Neural cell (in vitro differentiated cells): ENCODE results near the gene SUMF1. TPM values are rescaled to one million over a fixed set of nuclear protein-coding genes. Genes with fewer than 3 reads are reported as not detected.

Source experiments
- H2AFZ ChIP-seq: fragments of 200-600, 300-800 bp; sonication (generic), shearing (Covaris generic); 2 replicates; pipeline ENCODE4 v1.6.0; 2014; ENCODE audit warnings: low read depth, mild to moderate bottlenecking, antibody characterized with exemption, low read length, moderate library complexity
- H3F3A ChIP-seq: fragments of 200-600 bp; shearing (Covaris generic); 2 replicates; pipeline ENCODE4 v1.6.1; 2016; ENCODE audit warnings: mild to moderate bottlenecking, moderate library complexity, mixed read lengths, antibody characterized with exemption, low read length; ENCODE audit not compliant: insufficient read depth, poor library complexity, severe bottlenecking
- H3K27ac ChIP-seq: fragments of 200-600, 300-800 bp; sonication (generic), shearing (Covaris generic); 2 replicates; pipeline ENCODE4 v1.5.1; 2014; ENCODE audit warnings: mild to moderate bottlenecking, low read length, moderate library complexity
- H3K27me3 ChIP-seq: fragments of 300-800, 200-600 bp; sonication (generic), shearing (Covaris generic); 2 replicates; pipeline ENCODE4 v1.6.0; 2014; ENCODE audit warnings: mild to moderate bottlenecking, low read depth, low read length, moderate library complexity; ENCODE audit not compliant: insufficient read depth
- H3K36me3 ChIP-seq: fragments of 300-800, 200-600 bp; sonication (generic), shearing (Covaris generic); 2 replicates; pipeline ENCODE4 v1.5.1; 2014; ENCODE audit warnings: mild to moderate bottlenecking, antibody characterized with exemption, low read length, moderate library complexity; ENCODE audit not compliant: insufficient read depth
- H3K4me2 ChIP-seq: fragments of 300-800, 200-600 bp; sonication (generic), shearing (Covaris generic); 2 replicates; pipeline ENCODE4 v1.6.0; 2014; ENCODE audit warnings: mild to moderate bottlenecking, low read length
- H3K4me3 ChIP-seq: fragments of 300-800, 200-600 bp; sonication (generic), shearing (Covaris generic); 2 replicates; pipeline ENCODE4 v1.5.1; 2014; ENCODE audit warnings: mild to moderate bottlenecking, low read length, moderate library complexity
- H3K79me2 ChIP-seq: fragments of 200-600 bp; shearing (Covaris generic); replicated peaks from 2 replicates; pipeline ENCODE4 v1.6.0; 2014; ENCODE audit warnings: mild to moderate bottlenecking, low read length, moderate library complexity; ENCODE audit not compliant: insufficient read depth
- H3K9ac ChIP-seq: fragments of 300-800, 200-600 bp; sonication (generic), shearing (Covaris generic); 2 replicates; pipeline ENCODE4 v1.6.1; 2016; ENCODE audit warnings: mild to moderate bottlenecking, low read length, mixed read lengths
- H3K9me2 ChIP-seq: fragments of 200-600 bp; shearing (Covaris generic); 2 replicates; pipeline ENCODE4 v1.6.1; 2016; ENCODE audit warnings: mild to moderate bottlenecking, low read length, mixed read lengths; ENCODE audit not compliant: insufficient read depth
- H3K9me3 ChIP-seq: fragments of 200-600, 300-800 bp; sonication (generic), shearing (Covaris generic); 2 replicates; pipeline ENCODE4 v1.6.1; 2016; ENCODE audit warnings: mild to moderate bottlenecking, mixed run types, low read length, moderate library complexity, mixed read lengths
- H4K20me1 ChIP-seq: fragments of 200-600 bp; shearing (Covaris generic); 2 replicates; pipeline ENCODE4 v1.6.1; 2016; ENCODE audit warnings: mild to moderate bottlenecking, mixed run types; ENCODE audit not compliant: insufficient read depth
- EP300 ChIP-seq: fragments of 450-650 bp; conservative IDR thresholded peaks from 2 replicates; pipeline ENCODE4 v1.6.1; 2014; ENCODE audit warnings: antibody characterized with exemption, mild to moderate bottlenecking, moderate library complexity; ENCODE audit not compliant: poor library complexity, severe bottlenecking
- EZH2 ChIP-seq: fragments of 200-600, 300-800 bp; shearing (Covaris generic), sonication (generic); IDR thresholded peaks from 2 replicates; pipeline ENCODE4 v1.6.1; 2014; ENCODE audit warnings: antibody characterized with exemption, low read length, borderline replicate concordance, mild to moderate bottlenecking; ENCODE audit not compliant: insufficient read depth, poor library complexity, severe bottlenecking
- MXI1 ChIP-seq: fragments of 450-650 bp; conservative IDR thresholded peaks from 2 replicates; pipeline ENCODE4 v1.6.1; 2014; ENCODE audit warnings: antibody characterized with exemption, mild to moderate bottlenecking; ENCODE audit not compliant: poor library complexity, severe bottlenecking
- POLR2AphosphoS5 ChIP-seq: IDR thresholded peaks from 2 replicates; pipeline ENCODE4 v1.6.1; 2012
- RAD21 ChIP-seq: fragments of 450-650 bp; conservative IDR thresholded peaks from 2 replicates; pipeline ENCODE4 v1.6.1; 2014; ENCODE audit warnings: antibody characterized with exemption, mild to moderate bottlenecking, moderate library complexity
- REST ChIP-seq: IDR thresholded peaks from 2 replicates; pipeline ENCODE4 v1.6.1; 2012; ENCODE audit warnings: borderline replicate concordance
- SMC3 ChIP-seq: fragments of 450-650 bp; conservative IDR thresholded peaks from 2 replicates; pipeline ENCODE4 v1.6.1; 2014; ENCODE audit warnings: antibody characterized with exemption, mild to moderate bottlenecking, moderate library complexity; ENCODE audit not compliant: poor library complexity
- TAF1 ChIP-seq: IDR thresholded peaks from 2 replicates; pipeline ENCODE4 v1.6.1; 2012; ENCODE audit warnings: low read depth
- polyA plus RNA-seq: library from polyadenylated mRNA; depleted of rRNA; stranded (reverse); fragments of >200 nt; gene quantifications from 2 replicates; pipeline ENCODE4 v1.2.3, GENCODE V29; 2014
- TF ChIP-seq, protein P1 (sequence below): fragments of 450-650 bp; IDR thresholded peaks from 2 replicates; pipeline ENCODE4 v1.5.1; 2014; ENCODE audit warnings: antibody characterized with exemption, mild to moderate bottlenecking, moderate library complexity; ENCODE audit not compliant: poor library complexity, severe bottlenecking

The SUMF1 gene
- polyA plus RNA-seq, 1 donor from 2014 or later = 3.6 TPM

- no peak overlapping the region for H3K4me3 ChIP-seq
- no peak overlapping the region for H3K4me2 ChIP-seq
- no peak overlapping the region for H2AFZ ChIP-seq
- H4K20me1 ChIP-seq = no peaks in the 10 kb centered on the region
- TF ChIP-seq EZH2 = no peak
- no peak for TF ChIP-seq SMC3
- TF ChIP-seq, protein P1, sequence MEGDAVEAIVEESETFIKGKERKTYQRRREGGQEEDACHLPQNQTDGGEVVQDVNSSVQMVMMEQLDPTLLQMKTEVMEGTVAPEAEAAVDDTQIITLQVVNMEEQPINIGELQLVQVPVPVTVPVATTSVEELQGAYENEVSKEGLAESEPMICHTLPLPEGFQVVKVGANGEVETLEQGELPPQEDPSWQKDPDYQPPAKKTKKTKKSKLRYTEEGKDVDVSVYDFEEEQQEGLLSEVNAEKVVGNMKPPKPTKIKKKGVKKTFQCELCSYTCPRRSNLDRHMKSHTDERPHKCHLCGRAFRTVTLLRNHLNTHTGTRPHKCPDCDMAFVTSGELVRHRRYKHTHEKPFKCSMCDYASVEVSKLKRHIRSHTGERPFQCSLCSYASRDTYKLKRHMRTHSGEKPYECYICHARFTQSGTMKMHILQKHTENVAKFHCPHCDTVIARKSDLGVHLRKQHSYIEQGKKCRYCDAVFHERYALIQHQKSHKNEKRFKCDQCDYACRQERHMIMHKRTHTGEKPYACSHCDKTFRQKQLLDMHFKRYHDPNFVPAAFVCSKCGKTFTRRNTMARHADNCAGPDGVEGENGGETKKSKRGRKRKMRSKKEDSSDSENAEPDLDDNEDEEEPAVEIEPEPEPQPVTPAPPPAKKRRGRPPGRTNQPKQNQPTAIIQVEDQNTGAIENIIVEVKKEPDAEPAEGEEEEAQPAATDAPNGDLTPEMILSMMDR = no peak
- TF ChIP-seq MXI1 = no peak
- TF ChIP-seq REST = no peak
- no peak for TF ChIP-seq EP300
- no peak for TF ChIP-seq POLR2AphosphoS5
- TF ChIP-seq TAF1 = no peak
- no peak for TF ChIP-seq RAD21
- H3K27me3 ChIP-seq = no peaks in the 10 kb centered on the region
- no peaks in the 10 kb centered on the region for H3K9me3 ChIP-seq
- no peaks in the 10 kb centered on the region for H3K9me2 ChIP-seq
- H3K79me2 ChIP-seq = no peaks in the 10 kb centered on the region
- no peak overlapping the region for H3K9ac ChIP-seq
- H3F3A ChIP-seq = no peaks in the 10 kb centered on the region
- H3K27ac ChIP-seq = no peak overlapping the region
- H3K36me3 ChIP-seq = no peaks in the 10 kb centered on the region
Observed at GRCh38 chr3:4472766-4473165, 5.7 kb upstream of the SUMF1 start.

- no peaks in the 10 kb centered on the region for H3F3A ChIP-seq
- no peaks in the 10 kb centered on the region for H3K9me3 ChIP-seq
- TF ChIP-seq SMC3 (no peak), MXI1 (no peak), POLR2AphosphoS5 (no peak), RAD21 (no peak), EP300 (no peak), EZH2 (no peak), TAF1 (no peak), REST (no peak)
- TF ChIP-seq, protein P1 = no peak
- H3K9me2 ChIP-seq = no peaks in the 10 kb centered on the region
- no peak overlapping the region for H3K4me2 ChIP-seq
- no peak overlapping the region for H3K27ac ChIP-seq
- H3K79me2 ChIP-seq = no peaks in the 10 kb centered on the region
- H3K36me3 ChIP-seq = no peaks in the 10 kb centered on the region
- H2AFZ ChIP-seq = no peak overlapping the region
- no peak overlapping the region for H3K9ac ChIP-seq
- H4K20me1 ChIP-seq = no peaks in the 10 kb centered on the region
- H3K4me3 ChIP-seq = no peak overlapping the region
- no peaks in the 10 kb centered on the region for H3K27me3 ChIP-seq
Observed at GRCh38 chr3:4472312-4472711, 5.2 kb upstream of the SUMF1 start.
